GM21619 (cell line): ENCODE measurements around the gene GMPPB.
"Not testable (repeated sequence)": the region's sequence is repeated elsewhere in the genome, so short reads cannot be mapped to it uniquely, and the experiment has no call there.

Source experiments
- ATAC-seq: cut with Tn5 transposase; IDR thresholded peaks from one replicate; pipeline ENCODE4 v1.9.1; 2021; ENCODE audit not compliant: unreplicated experiment

GMPPB gene

DNA sequence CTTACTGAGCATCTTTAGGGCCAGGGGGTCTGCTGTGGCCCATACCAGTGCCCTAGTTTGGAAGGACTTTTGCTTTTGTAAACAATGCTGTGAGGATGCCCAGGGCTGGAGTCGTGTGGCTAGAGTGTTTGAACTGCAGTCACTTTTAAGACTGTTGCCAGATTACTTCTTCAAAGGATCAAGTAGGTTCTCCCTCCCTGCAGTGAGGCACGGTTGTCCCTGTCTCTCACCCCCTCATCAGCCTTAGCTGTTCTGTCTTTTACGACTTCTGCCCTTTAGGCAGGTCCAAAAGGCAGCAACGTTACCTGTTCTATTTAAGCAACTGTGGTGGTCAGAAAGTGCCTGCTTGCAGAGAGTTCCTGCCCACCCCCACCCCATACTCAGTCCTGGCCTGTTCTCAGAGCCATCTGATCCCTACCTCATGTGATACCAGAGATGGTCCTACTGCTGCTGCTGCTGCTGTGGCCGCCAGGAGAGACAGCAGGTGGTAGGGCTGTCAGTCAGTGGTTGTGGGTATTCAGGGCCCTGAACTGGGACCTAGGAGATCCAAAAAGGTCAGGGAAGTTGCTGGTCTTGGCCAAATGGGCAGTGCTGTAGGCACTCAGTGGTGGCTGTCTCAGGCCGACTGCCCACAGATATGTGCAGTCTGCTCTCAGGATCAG is 29.2 kb downstream of the GMPPB start:
- ATAC-seq, result not testable (repeated sequence)

DNA sequence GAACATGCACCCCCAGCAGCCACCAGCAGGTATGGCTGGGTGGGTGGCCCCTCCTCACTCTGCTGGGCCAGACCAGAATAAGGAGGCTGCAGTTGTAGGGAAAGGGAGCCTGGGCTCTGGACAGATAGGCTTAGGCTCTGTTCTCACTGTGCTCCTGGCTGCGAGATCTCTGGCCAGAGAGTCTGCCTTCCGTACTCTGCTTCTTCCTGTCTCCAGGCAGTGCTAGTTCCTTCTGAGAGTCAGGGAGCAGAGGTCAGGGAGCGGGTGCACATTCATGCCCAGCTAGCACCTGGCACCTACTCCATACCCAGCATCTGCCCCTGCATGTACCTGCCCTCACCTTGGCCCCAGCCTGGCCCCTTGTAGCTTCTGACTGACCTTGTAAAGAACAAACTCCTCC is 32.3 kb downstream of the GMPPB start:
- not testable (repeated sequence) for ATAC-seq

DNA sequence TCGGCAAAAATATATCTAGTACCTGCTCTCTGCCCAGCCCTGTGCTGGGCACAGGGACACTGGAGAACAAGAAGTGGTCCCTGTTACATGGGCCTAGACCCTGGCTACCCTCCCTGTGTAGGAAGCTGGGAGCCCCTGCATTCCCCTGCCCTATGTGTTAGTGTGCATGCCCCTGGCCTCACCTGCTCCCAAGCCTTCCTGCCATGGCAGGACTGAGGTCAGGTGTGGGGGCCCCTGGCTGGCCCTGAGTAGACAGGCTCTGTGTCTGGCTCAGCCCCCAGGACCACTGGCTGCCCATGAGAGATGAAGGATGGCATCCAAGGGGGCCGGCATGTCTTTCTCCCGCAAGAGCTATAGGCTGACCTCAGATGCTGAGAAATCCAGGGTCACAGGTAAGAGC is 32.9 kb downstream of the GMPPB start:
- not testable (repeated sequence) for ATAC-seq

DNA sequence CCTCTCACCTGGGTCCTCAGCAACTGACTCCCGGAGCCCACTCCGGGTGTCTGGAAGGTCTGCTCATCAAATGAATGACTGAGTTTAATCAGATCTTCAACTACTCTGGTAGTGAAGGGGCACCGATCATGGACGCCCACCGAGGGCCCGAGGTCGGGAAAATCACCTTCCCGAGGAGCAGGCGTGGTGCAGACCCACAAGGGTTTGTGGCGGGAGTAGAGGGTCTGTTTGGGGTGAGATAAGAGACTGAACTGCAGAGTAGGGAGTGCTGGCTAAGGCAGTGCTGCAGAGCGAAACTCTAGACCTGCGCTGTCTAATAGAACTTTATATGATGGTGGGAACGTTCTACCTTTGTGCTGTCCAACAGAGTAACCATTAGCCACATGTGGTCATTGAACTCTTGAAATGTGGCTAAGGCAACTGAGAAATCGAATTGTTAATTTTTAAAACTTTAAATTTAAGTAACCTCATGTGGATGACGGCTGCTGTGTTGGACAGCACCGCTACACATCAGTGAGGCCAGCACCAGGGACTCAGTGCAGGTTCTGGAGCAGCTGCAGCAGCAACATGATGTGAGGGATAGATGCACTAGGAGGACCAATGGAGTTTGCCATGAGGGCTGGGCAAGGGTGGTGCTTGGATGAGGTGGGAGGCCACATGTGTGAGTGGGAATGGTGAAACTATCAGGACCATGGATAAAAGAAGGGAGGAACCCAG is 33.7 kb downstream of the GMPPB start:
- ATAC-seq, result not testable (repeated sequence)

DNA sequence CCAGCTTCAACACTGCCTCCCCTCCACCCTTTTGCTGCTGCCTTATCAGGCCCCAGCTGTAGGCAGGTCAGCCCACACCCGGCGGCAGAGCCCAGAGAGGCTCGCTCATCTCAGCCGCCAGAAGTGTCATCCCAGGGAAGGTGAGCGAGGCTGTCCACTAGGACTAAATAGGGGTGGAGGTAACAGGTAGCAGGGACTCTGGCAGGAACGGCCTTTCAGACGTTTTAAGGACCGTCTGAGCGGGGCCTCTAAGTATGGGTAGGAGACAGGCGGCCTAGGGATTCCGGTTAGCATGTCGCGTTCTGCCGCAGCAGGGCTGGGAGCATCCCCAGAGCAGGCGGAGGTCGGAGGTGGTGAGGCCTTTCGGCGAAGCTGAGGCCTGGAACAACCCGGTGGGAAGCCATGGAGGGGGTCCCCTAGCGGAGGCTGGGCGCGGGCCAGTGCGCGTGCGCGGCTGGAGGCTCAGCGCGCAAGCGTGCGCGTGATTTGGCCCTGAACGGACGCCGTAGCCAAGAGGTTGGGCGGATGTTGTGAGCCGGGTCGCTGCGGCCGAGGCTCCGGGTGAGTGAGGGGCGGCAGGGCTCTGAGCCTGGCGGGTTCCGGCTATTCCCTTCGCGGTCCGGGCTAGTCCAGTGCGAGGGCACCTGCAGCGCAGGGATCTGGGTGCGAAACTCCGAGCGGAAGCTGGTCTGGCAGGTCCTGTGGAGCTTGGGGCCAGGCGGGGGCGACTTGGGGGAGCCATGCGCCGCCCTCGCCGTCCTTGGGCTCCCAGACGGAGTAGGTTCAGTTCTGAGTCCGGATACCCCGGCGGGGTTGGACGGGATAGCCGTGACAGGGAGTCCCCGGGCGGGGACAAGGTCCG is 34.5 kb downstream of the GMPPB start, which contains the start of the genes MST1 and RNF123:
Gene MST1 (minus strand): TSS at position 429 of the 862 bp plus-strand sequence. CDS start 783 bp downstream, outside the sequence.
Gene RNF123 (plus strand): TSS at position 512 of the 862 bp plus-strand sequence. CDS start 1,609 bp downstream, outside the sequence.
- ATAC-seq, result peak; percentile 56

DNA sequence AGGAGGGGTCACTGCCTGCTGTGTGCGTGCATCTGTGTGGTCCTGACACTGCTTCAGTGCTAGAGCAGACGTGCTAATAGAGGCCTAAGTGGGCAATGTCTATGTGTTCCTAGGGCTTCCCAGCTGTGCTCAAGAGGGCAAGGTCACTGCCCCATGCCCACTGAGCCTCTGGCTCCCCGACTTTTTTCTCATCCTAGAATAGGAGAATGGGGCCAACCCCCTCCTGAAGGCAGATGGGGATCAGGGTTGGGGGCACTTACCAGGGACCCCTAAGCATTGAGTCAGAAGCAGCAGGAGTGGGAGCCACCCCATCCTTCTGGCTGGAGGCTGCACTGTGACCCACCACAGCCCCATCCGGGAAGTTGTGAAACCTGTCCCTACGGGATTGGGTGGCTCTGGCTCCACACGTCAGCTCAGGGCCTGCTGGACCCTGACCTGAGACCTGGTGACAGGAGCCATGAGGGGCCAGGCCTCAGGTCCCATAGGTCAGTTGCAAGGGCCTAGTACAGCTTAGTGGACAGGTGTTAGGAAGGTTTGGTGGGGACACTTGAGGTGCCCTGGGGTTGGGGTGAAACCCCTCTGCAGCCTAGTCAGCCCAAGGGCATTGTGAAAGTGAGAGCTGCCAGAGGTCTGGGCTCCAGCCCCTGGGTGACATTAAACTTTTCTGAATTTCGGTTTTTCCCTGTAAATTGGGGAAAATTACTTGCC is 35.3 kb downstream of the GMPPB start:
- peak; percentile 4 for ATAC-seq

DNA sequence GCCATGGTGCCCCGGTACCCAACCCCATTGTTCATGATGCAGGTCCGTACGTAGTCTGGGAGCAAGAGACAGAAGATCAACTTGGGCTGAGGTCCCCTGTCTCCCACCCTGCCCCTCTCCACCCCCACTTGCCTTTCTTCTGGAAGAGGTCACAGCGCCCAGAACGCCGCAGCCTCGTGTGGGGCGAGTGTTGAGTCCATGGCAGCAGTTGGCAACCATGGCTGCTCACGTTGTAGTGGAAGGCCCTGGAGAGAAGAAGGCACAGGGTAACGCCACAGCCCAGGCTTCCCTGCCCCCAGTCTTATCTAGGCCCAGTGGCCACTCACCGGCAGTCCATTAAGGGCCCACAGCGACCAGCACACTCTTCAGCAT is 36.3 kb downstream of the GMPPB start:
- ATAC-seq, result not testable (repeated sequence)

DNA sequence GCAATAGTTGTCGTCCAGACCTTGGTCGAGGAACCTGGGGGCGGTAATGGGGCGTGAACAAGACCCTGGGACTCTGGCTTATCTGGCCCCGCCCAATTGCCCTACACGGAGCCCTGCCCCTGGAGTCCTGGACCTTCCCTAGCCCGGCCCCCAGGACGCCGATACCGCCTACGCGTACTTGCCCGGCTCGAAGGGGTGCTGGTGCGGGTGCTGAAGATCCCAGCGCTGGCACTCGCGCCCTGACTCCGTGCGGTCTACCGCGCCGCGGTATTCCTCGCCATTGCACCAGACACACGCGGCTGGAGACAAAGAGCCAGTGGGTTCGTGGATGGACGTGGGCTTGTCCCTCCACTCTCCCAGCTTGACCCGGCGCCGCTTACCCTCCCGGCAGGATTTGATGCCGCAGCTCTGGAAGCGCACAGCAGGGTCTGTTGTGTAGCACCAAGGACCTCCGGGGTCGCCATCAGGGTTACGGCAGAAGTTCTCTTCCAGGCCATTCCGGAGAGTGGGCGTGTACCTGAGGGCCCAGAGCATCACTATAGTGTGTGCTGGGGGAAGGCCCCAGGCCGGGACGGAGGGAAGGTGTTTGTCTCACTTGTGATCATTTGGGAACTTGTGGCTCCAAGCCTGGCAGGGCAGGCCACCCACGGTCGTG is 36.9 kb downstream of the GMPPB start:
- ATAC-seq, result not testable (repeated sequence)

DNA sequence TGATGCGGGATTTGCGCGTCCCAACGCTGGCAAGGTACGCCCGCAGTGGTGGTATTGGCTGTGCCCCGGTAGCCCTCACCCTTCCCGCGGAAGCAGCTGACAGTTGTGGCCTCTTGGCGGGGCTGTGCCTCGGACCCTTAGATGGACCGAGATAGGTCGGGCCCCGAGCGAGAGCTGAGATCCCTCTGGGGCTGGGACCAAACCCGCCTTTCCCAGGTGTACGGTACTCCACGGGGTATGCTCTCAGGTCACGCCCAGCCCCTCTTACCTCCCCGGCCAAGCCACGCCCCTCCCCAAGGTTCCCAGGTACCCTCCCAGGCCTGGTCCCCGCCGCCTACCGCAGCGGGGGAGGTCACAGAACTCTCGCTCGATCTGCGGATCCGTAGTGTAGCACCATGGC is 37.4 kb downstream of the GMPPB start:
- not testable (repeated sequence) for ATAC-seq

DNA sequence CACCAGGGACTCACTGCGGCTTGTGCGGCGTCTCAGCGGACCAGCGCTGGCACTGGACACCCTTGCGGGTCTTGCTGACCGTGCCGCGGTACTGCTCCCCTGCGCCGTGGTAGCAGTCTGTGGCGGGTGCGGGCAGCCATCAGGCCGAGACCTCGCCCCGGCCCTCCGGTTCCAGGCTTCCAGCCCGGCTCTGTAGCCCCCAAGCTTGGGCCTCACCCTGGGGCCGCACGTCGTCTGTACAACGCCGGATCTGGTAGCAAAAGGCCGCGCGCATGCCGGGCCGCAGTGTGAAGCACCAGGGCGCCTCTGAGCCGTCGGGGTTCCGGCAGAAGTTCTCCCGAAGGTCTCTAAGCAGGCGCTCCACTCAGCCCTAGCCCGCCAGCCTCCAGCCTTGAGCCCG is 37.9 kb downstream of the GMPPB start:
- not testable (repeated sequence) for ATAC-seq

DNA sequence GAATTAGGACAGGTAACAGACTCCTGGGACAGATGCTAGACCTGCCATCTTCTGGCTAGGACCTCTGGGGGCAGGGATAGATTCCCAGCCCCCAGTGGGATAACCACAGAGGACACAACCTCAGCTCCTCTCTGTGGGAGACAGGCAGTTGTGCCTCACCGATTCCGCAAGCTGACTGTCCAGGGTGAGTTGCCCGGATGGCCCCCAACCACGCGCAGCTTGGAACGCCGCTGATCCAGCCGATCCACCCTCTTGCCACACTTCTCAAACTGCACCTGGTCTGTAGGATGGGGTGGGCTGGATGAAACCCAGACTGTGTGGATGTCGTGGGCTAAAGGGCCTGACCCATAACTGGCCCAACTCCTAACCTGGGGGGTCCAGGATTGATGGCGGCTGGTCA is 38.6 kb downstream of the GMPPB start:
- not testable (repeated sequence) for ATAC-seq

DNA sequence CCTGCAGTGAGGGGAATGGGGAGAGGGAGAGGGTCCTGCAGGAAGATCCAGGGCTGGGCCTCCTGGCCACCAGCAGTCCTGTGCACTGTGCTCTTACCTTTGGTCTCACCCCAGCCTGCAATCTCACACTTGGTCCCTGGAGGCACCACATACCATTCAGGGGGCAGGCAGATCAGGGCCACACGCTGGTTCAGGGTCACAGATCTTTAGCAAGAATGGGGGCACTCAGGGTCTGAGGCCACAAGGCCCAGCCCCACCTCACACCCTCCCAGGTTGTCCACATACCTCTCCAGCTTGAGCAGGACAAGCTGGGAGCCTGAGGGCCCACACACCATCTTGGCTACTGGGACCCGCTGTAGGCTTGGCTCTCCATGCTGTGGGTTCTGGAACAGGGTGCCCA is 39.3 kb downstream of the GMPPB start:
- not testable (repeated sequence) for ATAC-seq

DNA sequence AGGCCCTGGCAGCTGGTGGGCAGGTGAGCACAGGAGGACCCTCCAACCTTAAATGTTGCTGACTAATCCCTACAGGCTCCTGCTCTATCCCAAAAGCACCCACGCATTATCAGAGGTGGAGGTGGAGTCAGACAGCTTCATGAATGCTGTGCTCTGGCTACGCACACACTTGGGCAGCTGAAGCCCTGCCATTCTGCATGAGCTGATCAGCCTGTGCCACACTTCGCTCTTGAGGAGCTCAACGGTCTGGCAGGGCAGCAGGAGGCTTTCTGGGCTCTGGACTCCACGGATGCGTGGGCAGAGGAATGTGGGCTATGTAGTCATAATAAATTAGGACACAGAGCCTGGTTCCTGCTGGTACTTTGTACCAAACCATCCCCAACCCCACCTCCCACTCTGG is 40.6 kb downstream of the GMPPB start:
- no peak for ATAC-seq

DNA sequence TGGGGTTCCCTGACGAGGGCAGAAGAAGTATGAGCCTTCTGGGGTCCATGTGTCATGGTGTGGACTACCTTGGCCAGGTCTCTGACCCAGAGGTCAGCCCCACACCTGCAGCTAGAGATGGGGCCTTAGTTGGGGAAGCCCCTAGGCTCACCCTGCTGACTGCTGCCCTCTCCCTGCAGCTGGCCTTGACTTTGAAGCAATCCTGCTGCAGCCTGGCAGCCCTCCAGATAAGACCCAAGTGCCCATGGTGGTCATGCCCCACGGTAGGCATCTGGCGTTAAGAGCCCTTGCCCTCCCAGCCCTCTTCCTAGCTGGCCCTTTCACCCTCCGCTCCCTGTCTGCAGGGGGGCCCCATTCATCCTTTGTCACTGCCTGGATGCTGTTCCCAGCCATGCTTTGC is 42.2 kb downstream of the GMPPB start:
- no peak for ATAC-seq

DNA sequence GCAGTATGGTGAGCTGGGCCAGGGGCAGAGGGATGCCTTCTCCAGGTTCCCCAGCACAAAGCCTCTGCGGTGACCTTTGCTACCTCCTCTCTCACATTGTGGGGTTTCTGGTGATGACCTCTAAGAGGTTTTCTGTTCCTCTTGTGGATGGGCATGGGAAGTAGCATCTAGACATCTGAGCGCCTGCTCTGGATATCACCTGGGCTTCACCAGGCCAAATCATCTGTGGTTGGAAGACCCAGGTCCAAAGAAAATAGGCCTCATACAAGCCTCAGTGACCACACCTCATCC is 42.6 kb downstream of the GMPPB start:
- ATAC-seq, result no peak

DNA sequence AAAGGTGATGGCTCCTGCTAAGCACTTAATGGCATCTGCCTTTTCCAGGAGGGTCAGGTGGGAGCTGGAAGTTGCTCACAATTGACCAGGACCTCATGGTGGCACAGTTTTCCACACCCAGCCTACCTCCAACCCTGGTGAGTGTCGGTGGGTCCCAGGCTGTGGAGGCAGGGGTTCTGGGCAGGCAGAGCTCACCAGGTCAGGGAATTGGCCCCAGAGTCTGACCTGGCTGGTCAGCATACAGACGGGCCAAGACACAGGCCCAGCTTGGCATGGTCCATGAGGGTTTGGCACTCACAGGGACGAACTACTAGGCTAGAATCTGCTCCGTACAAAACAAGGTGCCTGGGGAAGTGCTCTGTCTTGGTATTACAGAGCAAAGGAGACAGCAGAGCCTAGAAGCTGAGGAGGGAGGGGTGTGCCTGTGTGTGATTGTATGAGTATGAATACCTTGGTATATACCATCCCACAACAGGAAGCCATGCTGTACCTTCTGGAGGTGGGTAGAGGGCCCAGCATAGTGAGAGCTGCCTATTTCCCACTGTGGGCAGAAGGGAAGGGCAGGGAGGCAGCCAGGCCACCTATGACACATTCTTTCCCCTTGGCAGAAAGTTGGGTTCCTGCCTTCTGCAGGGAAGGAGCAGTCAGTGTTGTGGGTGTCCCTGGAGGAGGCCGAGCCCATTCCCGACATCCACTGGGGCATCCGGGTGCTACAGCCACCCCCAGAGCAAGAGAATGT is 43.1 kb downstream of the GMPPB start:
- ATAC-seq, result no peak

DNA sequence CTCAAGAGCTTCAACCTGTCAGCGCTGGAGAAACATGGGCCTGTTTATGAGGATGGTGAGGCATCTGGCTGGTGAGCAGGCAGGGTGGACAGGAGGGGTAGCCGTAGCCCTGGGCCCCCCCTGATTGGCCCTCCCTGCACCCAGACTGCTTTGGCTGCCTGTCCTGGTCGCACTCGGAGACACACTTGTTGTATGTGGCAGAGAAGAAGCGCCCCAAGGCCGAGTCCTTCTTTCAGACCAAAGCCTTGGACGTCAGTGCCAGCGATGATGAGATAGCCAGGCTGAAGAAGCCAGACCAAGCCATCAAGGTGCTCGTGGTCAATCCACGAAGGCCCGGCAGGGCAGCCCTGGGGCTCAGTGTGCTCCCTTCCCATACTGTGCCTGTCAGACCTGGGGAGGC is 47.8 kb downstream of the GMPPB start:
- no peak for ATAC-seq

DNA sequence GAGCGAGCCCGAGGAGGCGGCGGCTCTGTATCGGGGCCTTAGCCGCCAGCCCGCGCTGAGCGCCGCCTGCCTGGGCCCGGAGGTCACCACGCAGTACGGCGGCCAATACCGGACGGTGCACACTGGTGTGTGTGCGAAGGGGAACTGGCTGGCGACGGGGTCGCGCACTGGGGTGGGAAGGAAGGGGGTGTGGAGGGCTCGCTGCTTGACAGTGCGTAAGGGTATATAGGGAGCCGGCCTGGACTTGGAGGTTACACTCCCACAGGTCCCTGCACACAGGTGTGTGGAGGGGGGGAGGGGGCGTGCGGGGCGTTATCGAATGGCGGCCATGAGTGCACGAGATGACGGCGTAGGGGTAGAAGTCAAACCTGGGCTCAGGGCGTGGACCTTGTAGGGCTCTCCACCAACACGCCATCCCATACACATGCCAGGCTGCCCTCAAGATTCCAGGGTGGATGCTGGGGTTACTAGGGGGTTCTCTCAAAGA is 49.2 kb downstream of the GMPPB start:
- peak; percentile 18 for ATAC-seq

DNA sequence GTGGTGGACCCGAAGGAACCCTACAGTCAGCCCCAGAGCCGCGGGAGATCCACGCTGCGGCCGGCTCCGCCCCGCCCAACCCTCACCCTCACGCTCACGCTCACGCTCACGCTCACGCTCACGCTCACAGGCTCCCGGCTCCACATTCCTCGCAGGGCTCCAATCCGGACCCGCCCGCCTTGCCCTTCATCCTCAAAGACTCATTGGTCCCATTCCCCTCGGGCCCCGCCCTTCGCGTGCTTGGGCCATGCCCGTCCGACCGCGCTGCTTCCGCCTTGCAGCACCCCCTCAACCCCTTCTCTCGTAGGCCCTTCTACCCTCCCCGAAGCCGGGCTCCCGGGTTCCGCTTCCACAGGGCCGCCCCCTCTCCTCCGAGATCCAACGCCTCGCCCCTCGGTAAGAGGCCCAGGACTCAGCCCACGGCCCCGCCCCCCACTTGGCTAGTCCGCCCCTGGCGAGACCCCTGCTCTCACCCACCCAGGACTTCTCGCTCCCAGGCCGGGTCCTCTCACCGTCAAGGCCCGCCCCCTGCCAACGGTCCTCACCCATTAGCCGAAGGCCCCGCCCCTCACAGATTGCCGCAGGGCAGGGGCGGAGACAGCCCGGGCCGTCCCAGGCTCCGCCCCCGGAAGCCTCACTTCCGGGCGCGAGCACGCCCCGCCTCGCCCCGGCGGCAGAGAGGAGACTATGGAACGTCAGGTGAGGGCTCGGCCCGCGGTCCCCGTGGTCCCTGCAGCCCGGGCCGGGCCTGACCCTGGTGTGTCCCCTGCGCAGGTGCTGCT is 49.8 kb downstream of the GMPPB start, which contains the start of gene APEH:
Gene APEH (plus strand): TSS at position 637 of the 782 bp plus-strand sequence. CDS start 51 bp downstream, at position 688.
- ATAC-seq, result peak; percentile 79
